ENCODE measurements around the gene STT3B. TPM values are rescaled to one million over a fixed set of nuclear protein-coding genes. Genes with fewer than 3 reads are reported as not detected.

The STT3B gene
- total and polyA plus RNA-seq, 2 of the 4 experiments (the other 2 are of a cell fraction), result 45.5 to 86.4 TPM

DNA sequence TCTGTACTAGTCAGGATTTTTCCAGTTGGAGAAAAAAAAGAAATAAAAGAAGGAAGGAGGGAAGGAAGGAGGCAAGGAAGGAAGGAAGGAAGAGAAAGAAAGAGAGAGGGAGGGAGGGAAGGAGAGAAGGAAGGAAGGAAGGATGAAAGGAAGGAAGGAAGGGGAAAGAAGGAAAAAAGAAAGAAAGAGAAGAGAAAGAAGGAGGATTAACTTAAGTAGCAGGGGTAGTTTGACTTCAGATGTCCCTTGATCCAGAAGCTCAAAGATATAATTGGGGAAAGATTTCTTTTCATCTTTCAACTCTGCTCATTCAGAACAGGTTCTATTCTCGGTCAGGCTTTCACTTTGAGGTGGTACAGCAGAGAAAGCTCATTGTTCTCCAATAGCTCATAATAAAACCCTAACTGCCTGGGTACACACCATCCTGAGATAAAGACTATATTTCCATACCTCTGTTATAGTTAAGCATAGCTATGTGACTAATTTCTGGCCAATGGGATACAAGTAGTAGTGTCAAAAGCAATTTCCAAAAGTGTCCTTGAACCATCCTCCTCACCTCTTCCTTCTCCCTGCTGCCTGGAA, 23.5 kb upstream of the STT3B start:
- Histone ChIP-seq H2AFZ (replicated peaks; ENCODE audit: low read length, poor library complexity) (no peak overlapping the region), H3K79me1 (ENCODE audit: low read depth in 1 of 2, low read length in 2 of 2) (no peaks in the 10 kb centered on the region), H3K27me3 (ENCODE audit: control insufficient read depth, insufficient read depth, low read length) (peaks cover 13% of the 10 kb centered on the region), H3K4me3 (ENCODE audit: insufficient read depth, low read depth, low read length) (no peak overlapping the region), H2AK5ac (ENCODE audit: low read depth, low read length) (no peak overlapping the region), H3K9me1 (ENCODE audit: insufficient read depth, low read length) (no peaks in the 10 kb centered on the region), H3K36me3 (ENCODE audit: control insufficient read depth, insufficient read depth, low read length) (no peaks in the 10 kb centered on the region), H4K91ac (ENCODE audit: insufficient read depth, low read depth, low read length) (no peak overlapping the region), H3K56ac (ENCODE audit: extremely low read depth, insufficient read depth, low read length) (no peak overlapping the region), H4K5ac (ENCODE audit: low read depth, low read length) (no peak overlapping the region), H3K4ac (ENCODE audit: low read depth, low read length) (no peak overlapping the region), H2BK20ac (ENCODE audit: low read depth, low read length) (no peak overlapping the region), H4K8ac (ENCODE audit: low read depth in 2 of 2, low read length in 2 of 2) (no peak overlapping the region), H2AK9ac (replicated peaks; ENCODE audit: low read depth, low read length, poor library complexity) (no peak overlapping the region), H2BK5ac (ENCODE audit: low read depth, low read length, poor library complexity, severe bottlenecking) (no peak overlapping the region), H3K4me2 (ENCODE audit: low read depth, low read length) (no peak overlapping the region), H3K27ac (ENCODE audit: insufficient read depth, low read length) (no peak overlapping the region), H3K9ac (ENCODE audit: low read depth, low read length) (no peak overlapping the region), H3K23ac (ENCODE audit: low read depth, low read length) (no peak overlapping the region), H2BK120ac (ENCODE audit: low read depth, low read length) (no peak overlapping the region), H4K20me1 (ENCODE audit: insufficient read depth, low read length) (no peaks in the 10 kb centered on the region), H2BK15ac (ENCODE audit: low read depth, low read length) (no peak overlapping the region), H3K18ac (ENCODE audit: low read depth, low read length) (no peak overlapping the region), H3K14ac (replicated peaks; ENCODE audit: low read depth, low read length) (no peak overlapping the region), H3K9me3 (ENCODE audit: control insufficient read depth, insufficient read depth, low read length) (no peaks in the 10 kb centered on the region), H3K4me1 (ENCODE audit: control insufficient read depth, insufficient read depth, low read length) (no peaks in the 10 kb centered on the region)
- intact Hi-C loops (cut with micrococcal nuclease) (no loop called here), in situ Hi-C loops (cut with MboI; ENCODE audit: low sequenced_read_pairs) (no loop called here), dilution Hi-C loops (cut with HindIII; ENCODE audit: low sequenced_read_pairs, unreplicated experiment) (no loop called here)
- CTCF ChIA-PET, result no interaction called here
- no peak for DNase-seq
- POLR2A ChIA-PET (ENCODE audit: unreplicated experiment), result no interaction called here
- TF ChIP-seq, protein P1, sequence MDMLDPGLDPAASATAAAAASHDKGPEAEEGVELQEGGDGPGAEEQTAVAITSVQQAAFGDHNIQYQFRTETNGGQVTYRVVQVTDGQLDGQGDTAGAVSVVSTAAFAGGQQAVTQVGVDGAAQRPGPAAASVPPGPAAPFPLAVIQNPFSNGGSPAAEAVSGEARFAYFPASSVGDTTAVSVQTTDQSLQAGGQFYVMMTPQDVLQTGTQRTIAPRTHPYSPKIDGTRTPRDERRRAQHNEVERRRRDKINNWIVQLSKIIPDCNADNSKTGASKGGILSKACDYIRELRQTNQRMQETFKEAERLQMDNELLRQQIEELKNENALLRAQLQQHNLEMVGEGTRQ (IDR thresholded peaks at IDR 0.05; ENCODE audit: low read depth, low read length), result no peak
- TF ChIP-seq BHLHE40 (IDR thresholded peaks at IDR 0.05; ENCODE audit: low read depth, low read length), result no peak
- TF ChIP-seq RAD21 (IDR thresholded peaks at IDR 0.05; ENCODE audit: low read length), result no peak
- TF ChIP-seq, protein P2, sequence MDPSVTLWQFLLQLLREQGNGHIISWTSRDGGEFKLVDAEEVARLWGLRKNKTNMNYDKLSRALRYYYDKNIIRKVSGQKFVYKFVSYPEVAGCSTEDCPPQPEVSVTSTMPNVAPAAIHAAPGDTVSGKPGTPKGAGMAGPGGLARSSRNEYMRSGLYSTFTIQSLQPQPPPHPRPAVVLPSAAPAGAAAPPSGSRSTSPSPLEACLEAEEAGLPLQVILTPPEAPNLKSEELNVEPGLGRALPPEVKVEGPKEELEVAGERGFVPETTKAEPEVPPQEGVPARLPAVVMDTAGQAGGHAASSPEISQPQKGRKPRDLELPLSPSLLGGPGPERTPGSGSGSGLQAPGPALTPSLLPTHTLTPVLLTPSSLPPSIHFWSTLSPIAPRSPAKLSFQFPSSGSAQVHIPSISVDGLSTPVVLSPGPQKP (IDR thresholded peaks at IDR 0.05; ENCODE audit: borderline replicate concordance, low read depth, low read length), result no peak
- no peak for TF ChIP-seq FOS (IDR thresholded peaks at IDR 0.05; ENCODE audit: low read depth, low read length)
- no peak for TF ChIP-seq POLR2A (IDR thresholded peaks at IDR 0.05; ENCODE audit: low read depth, low read length)
- no peak for TF ChIP-seq MAFK (IDR thresholded peaks at IDR 0.05; ENCODE audit: low read depth, low read length)
- TF ChIP-seq CHD1 (IDR thresholded peaks at IDR 0.05; ENCODE audit: low read depth, low read length), result no peak
- no peak for TF ChIP-seq NFE2L2 (IDR thresholded peaks at IDR 0.05; ENCODE audit: low read depth, low read length)
- no peak for TF ChIP-seq RFX5 (IDR thresholded peaks at IDR 0.05; ENCODE audit: low read depth, low read length)
- TF ChIP-seq RCOR1 (IDR thresholded peaks at IDR 0.05; ENCODE audit: insufficient replicate concordance, low read length), result no peak
- TF ChIP-seq CEBPB (IDR thresholded peaks at IDR 0.05; ENCODE audit: low read depth, low read length), result no peak
- no peak for TF ChIP-seq MAZ (IDR thresholded peaks at IDR 0.05; ENCODE audit: borderline replicate concordance, low read depth, low read length)
- no peak for TF ChIP-seq CTCF (conservative IDR thresholded peaks at IDR 0.05; ENCODE audit: low read depth, low read length)
- no peak for TF ChIP-seq SMC3 (IDR thresholded peaks at IDR 0.05; ENCODE audit: low read depth, low read length)
- TF ChIP-seq MXI1 (IDR thresholded peaks at IDR 0.05; ENCODE audit: borderline replicate concordance, low read depth, low read length), result no peak
- ATAC-seq (ENCODE audit: low read depth), result no peak
- no TSS peak for BruUV-seq (replicated peaks)
- WGBS, 2 experiments (ENCODE audit: extremely low coverage in 2 of 2, insufficient read length in 1 of 2), result no CpG with 5 or more reads among the region's 1 CpG
